Large intestine (tissue), 12 donors: Measurements from ENCODE around the gene FURIN. TPM values are rescaled to one million over a fixed set of nuclear protein-coding genes. Genes with fewer than 3 reads are reported as not detected.
"Not testable (repeated sequence)": the region's sequence is repeated elsewhere in the genome, so short reads cannot be mapped to it uniquely, and the experiment has no call there.

Experiments
- DNase-seq, 2 donors: peaks; one replicate each; pipeline versions ENCODE4 v3.0.0 to v3.0.0-alpha.2; 2013
- H3K27ac ChIP-seq: one replicate; pipeline ENCODE4 v1.5.1; 2013; ENCODE audit warnings: low read length
- H3K27me3 ChIP-seq: 2 replicates; pipeline ENCODE4 v1.6.1; 2013; ENCODE audit warnings: low read length; ENCODE audit not compliant: control insufficient read depth, insufficient read depth
- H3K36me3 ChIP-seq: 2 replicates; pipeline ENCODE4 v1.6.1; 2013; ENCODE audit warnings: low read length; ENCODE audit not compliant: control insufficient read depth, insufficient read depth
- H3K4me1 ChIP-seq: one replicate; pipeline ENCODE4 v1.6.1; 2013; ENCODE audit warnings: low read length; ENCODE audit not compliant: control insufficient read depth, insufficient read depth
- H3K4me3 ChIP-seq: one replicate; pipeline ENCODE4 v1.5.1; 2013; ENCODE audit warnings: low read length
- H3K9me3 ChIP-seq: one replicate; pipeline ENCODE4 v1.6.1; 2013; ENCODE audit warnings: mild to moderate bottlenecking, low read depth, low read length, moderate library complexity; ENCODE audit not compliant: control insufficient read depth
- WGBS: methylation state at CpG from one replicate; pipeline ENCODE4 v1.1.5; 2013; ENCODE audit warnings: low lambda C conversion rate; ENCODE audit not compliant: insufficient coverage; 5-methylcytosine and 5-hydroxymethylcytosine counted together
- long read RNA-seq, 11 donors: transcript quantifications; one replicate each; lab custom pipeline, GENCODE V29; 2026
- polyA plus RNA-seq: library from polyadenylated mRNA; unstranded; fragments of 120-200 nt; gene quantifications from one replicate; pipeline ENCODE4 v1.2.1, GENCODE V29; 2013

The FURIN gene
- 91.6 TPM for polyA plus RNA-seq
- long read RNA-seq, donor 1, full-length matches to known transcripts = 7 of 7 reads
- long read RNA-seq, donor 1, partial matches to known transcripts = 0 of 7 reads
- long read RNA-seq, donor 1, other reads (novel, unspliced or antisense) = 0 of 7 reads
- long read RNA-seq, donor 2, full-length matches to known transcripts = 9 of 47 reads
- long read RNA-seq, donor 2, partial matches to known transcripts = 38 of 47 reads
- long read RNA-seq, donor 2, other reads (novel, unspliced or antisense) = 0 of 47 reads
- long read RNA-seq, donor 3 = 0 reads
- long read RNA-seq, donor 4, full-length matches to known transcripts = 1 of 1 reads
- long read RNA-seq, donor 4, partial matches to known transcripts = 0 of 1 reads
- long read RNA-seq, donor 4, other reads (novel, unspliced or antisense) = 0 of 1 reads
- long read RNA-seq, donor 5, full-length matches to known transcripts = 6 of 6 reads
- long read RNA-seq, donor 5, partial matches to known transcripts = 0 of 6 reads
- long read RNA-seq, donor 5, other reads (novel, unspliced or antisense) = 0 of 6 reads
- long read RNA-seq, donor 6, full-length matches to known transcripts = 9 of 34 reads
- long read RNA-seq, donor 6, partial matches to known transcripts = 25 of 34 reads
- long read RNA-seq, donor 6, other reads (novel, unspliced or antisense) = 0 of 34 reads
- long read RNA-seq, donor 7, full-length matches to known transcripts = 1 of 6 reads
- long read RNA-seq, donor 7, partial matches to known transcripts = 5 of 6 reads
- long read RNA-seq, donor 7, other reads (novel, unspliced or antisense) = 0 of 6 reads
- long read RNA-seq, donor 8, full-length matches to known transcripts = 8 of 14 reads
- long read RNA-seq, donor 8, partial matches to known transcripts = 6 of 14 reads
- long read RNA-seq, donor 8, other reads (novel, unspliced or antisense) = 0 of 14 reads
- long read RNA-seq, donor 9, full-length matches to known transcripts = 6 of 12 reads
- long read RNA-seq, donor 9, partial matches to known transcripts = 6 of 12 reads
- long read RNA-seq, donor 9, other reads (novel, unspliced or antisense) = 0 of 12 reads
- long read RNA-seq, donor 10, full-length matches to known transcripts = 6 of 6 reads
- long read RNA-seq, donor 10, partial matches to known transcripts = 0 of 6 reads
- long read RNA-seq, donor 10, other reads (novel, unspliced or antisense) = 0 of 6 reads
- long read RNA-seq, donor 11, full-length matches to known transcripts = 2 of 2 reads
- long read RNA-seq, donor 11, partial matches to known transcripts = 0 of 2 reads
- long read RNA-seq, donor 11, other reads (novel, unspliced or antisense) = 0 of 2 reads

DNA sequence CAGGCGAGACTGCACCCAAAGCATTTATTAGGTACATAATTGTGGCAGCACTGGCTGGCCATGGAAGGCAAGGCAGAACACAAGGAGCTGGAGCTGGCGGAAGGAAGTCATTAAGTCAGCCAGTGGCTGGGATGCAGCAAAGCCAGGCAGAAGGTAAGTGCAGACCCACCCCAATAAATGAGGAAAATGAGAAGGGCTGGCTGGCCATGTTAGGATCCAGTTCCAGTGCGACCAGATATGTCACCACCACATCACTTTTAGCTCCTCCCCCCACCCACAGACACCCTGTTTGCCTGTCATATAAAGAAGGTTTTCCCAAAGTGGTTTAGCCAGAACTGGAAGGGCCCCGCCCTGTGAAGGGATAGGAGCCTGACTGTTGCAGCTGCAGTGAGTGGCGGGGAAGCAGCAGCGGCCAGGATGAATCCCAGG is at the start of gene FURIN:
TSS of gene FURIN (plus strand) at position 328 of the 429 bp plus-strand sequence. CDS start 7,153 bp downstream, outside the sequence.
- no peak within 1 kb of the TSS for H3K4me3 ChIP-seq
- peak within 1 kb of the TSS; percentile 89 for H3K27ac ChIP-seq
- peaks cover 44% of the 10 kb centered on the region for H3K4me1 ChIP-seq
- WGBS = no CpG with 5 or more reads among the region's 6 CpGs
- DNase-seq = peak in 1 of 2 donors; percentile 62
- H3K36me3 ChIP-seq = no peaks in the 10 kb centered on the region
- no peaks in the 10 kb centered on the region for H3K9me3 ChIP-seq
- no peaks in the 10 kb centered on the region for H3K27me3 ChIP-seq

DNA sequence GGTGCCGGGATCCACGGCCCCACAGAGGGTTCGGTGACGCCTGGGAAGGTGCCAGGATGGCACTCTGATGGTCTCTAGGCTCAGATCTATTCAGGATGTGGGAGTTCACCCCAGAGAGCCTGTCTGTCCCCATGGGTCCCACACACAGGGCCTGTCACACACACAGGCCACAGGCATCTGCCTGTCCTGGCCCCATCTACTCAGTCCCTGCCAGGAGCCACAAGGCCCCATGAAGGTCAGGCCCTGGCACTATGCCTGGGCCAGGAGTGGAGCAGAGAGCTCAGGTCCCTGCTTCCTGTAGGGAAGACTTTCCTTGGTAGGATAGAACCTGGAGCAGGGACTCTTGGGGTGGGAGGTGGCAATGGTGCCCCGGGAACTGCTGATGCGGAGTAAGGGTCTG is 49.0 kb upstream of the FURIN start:
- WGBS = no CpG with 5 or more reads among the region's 6 CpGs
- H3K36me3 ChIP-seq = no peaks in the 10 kb centered on the region
- no peak overlapping the region for H3K27ac ChIP-seq
- no peaks in the 10 kb centered on the region for H3K9me3 ChIP-seq
- H3K4me1 ChIP-seq = peaks cover 12% of the 10 kb centered on the region
- no peak overlapping the region for H3K4me3 ChIP-seq
- no peaks in the 10 kb centered on the region for H3K27me3 ChIP-seq
- DNase-seq = no peak

DNA sequence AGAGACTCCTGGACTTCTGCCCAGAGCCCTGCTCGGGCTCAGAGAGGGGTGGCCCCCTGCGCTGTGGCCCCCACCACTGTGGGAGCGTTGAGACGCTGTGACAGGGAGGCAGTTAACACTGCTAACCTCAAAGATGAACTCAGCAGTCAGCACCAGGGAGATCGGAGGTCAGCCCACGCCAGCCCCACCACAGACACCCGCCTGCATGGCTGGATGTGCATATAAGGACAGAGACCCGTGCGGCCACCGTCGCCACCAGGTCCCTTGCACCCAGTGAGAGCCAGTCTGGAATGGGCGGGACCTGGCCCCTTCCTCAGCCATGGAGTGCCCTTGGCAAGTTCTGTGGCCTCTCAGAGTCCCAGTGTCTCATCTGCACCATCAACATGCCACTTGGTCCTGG is 48.5 kb upstream of the FURIN start:
- no CpG with 5 or more reads among the region's 12 CpGs for WGBS
- H3K27ac ChIP-seq = no peak overlapping the region
- H3K36me3 ChIP-seq = no peaks in the 10 kb centered on the region
- DNase-seq = no peak
- no peaks in the 10 kb centered on the region for H3K27me3 ChIP-seq
- H3K4me1 ChIP-seq = peaks cover 14% of the 10 kb centered on the region
- H3K4me3 ChIP-seq = no peak overlapping the region
- no peaks in the 10 kb centered on the region for H3K9me3 ChIP-seq

DNA sequence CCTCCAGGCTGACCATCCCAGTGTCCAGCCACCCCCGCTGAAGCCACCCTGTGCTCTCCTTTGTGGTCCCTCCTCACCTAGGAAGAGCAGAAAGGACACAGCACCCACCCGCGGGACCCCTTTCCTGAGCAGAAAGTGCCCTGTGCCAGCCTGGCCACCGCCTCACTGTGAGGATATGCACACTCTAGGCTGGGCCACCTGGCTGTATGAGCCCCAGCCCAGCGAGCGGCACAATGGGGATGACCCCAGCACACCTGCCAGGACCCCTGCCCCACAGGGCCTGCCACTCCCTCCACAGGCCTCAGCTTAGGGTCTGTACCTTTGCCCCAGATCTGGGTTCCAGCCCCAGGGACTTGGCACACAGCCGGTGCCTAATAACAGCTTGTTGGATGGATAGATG is 47.9 kb upstream of the FURIN start:
- H3K27me3 ChIP-seq = no peaks in the 10 kb centered on the region

DNA sequence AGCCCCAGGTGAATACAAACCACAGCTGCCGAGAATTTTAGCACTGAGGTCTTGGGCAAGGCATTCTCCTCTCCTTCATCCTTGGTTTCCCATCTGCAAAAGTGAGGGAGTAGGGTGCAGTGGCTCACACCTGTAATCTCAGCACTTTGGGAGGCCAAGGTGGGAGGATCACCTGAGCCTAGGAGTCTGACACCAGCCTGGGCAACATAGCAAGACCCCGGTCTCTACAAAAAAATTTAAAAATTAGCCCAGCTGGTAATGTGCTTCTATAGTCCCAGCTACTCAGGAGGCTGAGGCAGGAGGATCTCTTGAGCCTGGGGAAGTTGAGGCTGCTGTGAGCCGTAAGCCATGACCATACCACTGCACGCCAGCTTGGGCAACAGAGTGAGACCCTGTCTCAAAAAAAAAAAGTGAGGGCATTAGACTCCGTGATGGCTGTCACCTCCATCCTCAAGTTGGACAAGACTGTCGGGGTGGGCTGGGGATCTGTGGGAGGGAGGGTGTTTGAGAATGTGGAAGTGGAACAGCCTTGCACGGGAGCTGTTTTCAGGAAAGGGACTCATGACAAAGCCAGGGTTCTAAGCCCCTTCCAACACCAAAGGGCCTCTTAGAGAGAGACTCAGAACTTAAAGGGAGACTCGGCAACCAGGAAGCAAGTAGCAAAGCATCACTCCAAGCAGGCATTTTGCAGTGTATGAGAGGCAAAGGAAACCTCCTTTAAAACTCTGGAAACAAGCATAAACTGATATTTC is 46.0 kb upstream of the FURIN start:
- Histone ChIP-seq H3K4me1 (peaks cover 14% of the 10 kb centered on the region), H3K27ac (no peak overlapping the region), H3K9me3 (peaks cover 5% of the 10 kb centered on the region), H3K36me3 (no peaks in the 10 kb centered on the region), H3K27me3 (no peaks in the 10 kb centered on the region), H3K4me3 (no peak overlapping the region)
- DNase-seq = no peak
- 67% methylated on average over 1 of the region's 8 CpGs for WGBS

More for the DNA sequence above, 47.9 kb upstream of the FURIN start:
- Histone ChIP-seq H3K4me3 (no peak overlapping the region), H3K27ac (no peak overlapping the region), H3K9me3 (peaks cover 2% of the 10 kb centered on the region), H3K36me3 (no peaks in the 10 kb centered on the region), H3K4me1 (peaks cover 14% of the 10 kb centered on the region)
- no CpG with 5 or more reads among the region's 7 CpGs for WGBS
- no peak for DNase-seq

DNA sequence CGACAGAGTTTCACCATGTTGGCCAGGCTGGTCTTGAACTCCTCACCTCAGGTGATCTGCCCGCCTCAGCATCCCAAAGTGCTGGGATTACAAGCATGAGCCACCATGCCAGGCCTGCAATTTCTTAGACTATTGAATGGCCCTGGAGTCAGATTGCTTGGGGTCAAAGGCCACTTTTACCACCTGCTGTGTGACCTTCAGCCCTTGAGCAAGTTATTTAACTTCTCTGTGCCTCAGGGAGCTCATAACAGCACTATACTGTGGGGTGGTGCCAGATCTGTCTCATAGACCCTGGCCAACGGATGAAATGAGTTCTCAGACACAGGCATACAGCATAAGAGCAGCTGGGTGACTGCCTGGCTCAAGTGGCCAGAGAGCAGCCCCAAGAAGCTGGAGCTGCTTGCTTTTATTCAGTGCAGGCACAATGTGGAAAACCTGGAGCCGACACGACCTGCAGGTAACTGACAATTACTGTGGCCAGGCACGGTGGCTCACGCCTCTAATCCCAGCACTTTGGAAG is 44.9 kb upstream of the FURIN start:
- whole genome bisulfite sequencing = 60% methylated on average over 2 of the region's 7 CpGs
- peak overlapping the region; percentile 70 for H3K27ac ChIP-seq
- H3K9me3 ChIP-seq = peaks cover 5% of the 10 kb centered on the region

DNA sequence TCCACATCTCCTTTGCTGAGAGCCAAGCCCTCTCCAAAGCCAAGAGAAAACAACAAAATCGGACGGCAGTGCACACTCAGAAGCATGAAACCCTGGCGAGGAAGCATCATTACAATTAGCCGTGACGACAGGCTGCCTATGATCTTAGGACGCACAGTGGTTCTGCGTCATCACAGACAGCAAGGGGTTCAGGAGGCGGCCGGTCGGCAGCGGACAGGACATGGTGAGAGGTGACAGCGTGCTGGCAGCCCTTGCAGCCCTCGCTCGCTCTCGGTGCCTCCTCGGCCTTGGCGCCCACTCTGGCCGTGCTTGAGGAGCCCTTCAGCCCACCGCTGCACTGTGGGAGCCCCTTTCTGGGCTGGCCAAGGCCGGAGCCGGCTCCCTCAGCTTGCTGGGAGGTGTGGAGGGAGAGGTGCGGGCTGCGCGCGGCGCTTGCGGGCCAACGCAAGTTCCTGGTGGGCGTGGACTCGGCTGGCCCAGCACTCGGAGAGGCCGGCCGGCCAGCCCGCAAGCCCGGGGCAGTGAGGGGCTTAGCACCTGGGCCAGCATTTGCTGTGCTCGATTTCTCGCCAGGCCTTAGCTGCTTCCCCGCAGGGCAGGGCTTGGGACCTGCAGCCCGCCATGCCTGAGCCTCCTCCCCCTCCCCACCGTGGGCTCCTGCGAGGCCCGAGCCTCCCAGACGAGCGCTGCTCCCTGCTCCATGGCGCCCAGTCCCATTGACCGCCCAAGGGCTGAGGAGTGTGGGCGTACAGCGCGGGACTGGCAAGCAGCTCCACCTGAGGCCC is 43.1 kb upstream of the FURIN start:
- H3K27me3 ChIP-seq, DNase-seq, H3K36me3 ChIP-seq, H3K27ac ChIP-seq, H3K9me3 ChIP-seq, H3K4me3 ChIP-seq: not testable (repeated sequence)
- peaks cover 14% of the 10 kb centered on the region for H3K4me1 ChIP-seq
- WGBS = no CpG with 5 or more reads among the region's 49 CpGs

More for the DNA sequence above, 44.9 kb upstream of the FURIN start:
- Histone ChIP-seq H3K4me1 (peaks cover 14% of the 10 kb centered on the region), H3K36me3 (no peaks in the 10 kb centered on the region), H3K4me3 (no peak overlapping the region), H3K27me3 (no peaks in the 10 kb centered on the region)
- peak; percentile 63 to 84 for DNase-seq

DNA sequence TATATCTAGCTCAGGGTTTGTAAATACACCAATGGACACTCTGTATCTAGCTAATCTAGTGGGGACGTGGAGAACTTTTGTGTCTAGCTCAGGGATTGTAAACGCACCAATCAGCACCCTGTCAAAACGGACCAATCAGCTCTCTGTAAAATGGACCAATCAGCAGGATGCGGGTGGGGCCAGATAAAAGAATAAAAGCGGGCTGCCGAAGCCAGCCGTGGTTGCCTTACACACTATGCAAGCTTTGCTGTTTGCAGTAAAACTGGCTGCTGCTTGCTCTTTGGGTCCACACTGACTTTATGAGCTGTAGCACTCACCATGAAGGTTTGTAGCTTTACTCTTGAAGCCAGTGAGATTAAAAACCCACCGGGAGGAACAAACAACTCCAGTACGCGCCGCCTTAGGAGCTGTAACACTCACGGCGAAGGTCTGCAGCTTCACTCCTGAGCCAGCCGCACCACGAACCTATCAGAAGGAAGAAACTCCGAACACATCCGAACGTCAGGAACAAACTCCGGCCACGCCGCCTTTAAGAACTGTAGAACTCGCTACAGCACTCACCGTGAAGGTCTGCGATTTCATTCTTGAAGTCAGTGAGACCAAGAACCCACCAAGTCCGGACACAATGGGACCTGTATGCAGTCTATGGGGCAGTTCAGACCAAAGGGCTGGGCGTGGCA is 42.0 kb upstream of the FURIN start:
- H3K4me1 ChIP-seq = peaks cover 14% of the 10 kb centered on the region
- not testable (repeated sequence) for H3K36me3 ChIP-seq, H3K4me3 ChIP-seq, H3K27me3 ChIP-seq, H3K9me3 ChIP-seq, H3K27ac ChIP-seq, DNase-seq
- WGBS = no CpG with 5 or more reads among the region's 26 CpGs
